Measurements from ENCODE around the gene WDR59.

- TF ChIP-seq, protein P1, sequence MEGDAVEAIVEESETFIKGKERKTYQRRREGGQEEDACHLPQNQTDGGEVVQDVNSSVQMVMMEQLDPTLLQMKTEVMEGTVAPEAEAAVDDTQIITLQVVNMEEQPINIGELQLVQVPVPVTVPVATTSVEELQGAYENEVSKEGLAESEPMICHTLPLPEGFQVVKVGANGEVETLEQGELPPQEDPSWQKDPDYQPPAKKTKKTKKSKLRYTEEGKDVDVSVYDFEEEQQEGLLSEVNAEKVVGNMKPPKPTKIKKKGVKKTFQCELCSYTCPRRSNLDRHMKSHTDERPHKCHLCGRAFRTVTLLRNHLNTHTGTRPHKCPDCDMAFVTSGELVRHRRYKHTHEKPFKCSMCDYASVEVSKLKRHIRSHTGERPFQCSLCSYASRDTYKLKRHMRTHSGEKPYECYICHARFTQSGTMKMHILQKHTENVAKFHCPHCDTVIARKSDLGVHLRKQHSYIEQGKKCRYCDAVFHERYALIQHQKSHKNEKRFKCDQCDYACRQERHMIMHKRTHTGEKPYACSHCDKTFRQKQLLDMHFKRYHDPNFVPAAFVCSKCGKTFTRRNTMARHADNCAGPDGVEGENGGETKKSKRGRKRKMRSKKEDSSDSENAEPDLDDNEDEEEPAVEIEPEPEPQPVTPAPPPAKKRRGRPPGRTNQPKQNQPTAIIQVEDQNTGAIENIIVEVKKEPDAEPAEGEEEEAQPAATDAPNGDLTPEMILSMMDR (conservative IDR thresholded peaks at IDR 0.05; ENCODE audit: low read depth, low read length), result no peak
- TF ChIP-seq MXI1 (IDR thresholded peaks at IDR 0.05; ENCODE audit: borderline replicate concordance, low read depth, low read length) (no peak), CEBPB (IDR thresholded peaks at IDR 0.05; ENCODE audit: low read depth, low read length) (no peak), BHLHE40 (IDR thresholded peaks at IDR 0.05; ENCODE audit: low read depth, low read length) (no peak)
These were observed 33.2 kb downstream of the WDR59 start for GRCh38 chr16:74951681-74952080.

Measured in IMR-90 (cell line).